ENCODE data around the gene GLRA3. TPM values are rescaled to one million over a fixed set of nuclear protein-coding genes. Genes with fewer than 3 reads are reported as not detected.

Gene GLRA3
- total and polyA plus RNA-seq, 2 donors (not counting 1 experiment from before 2014, with no cell fraction given), result not detected

DNA sequence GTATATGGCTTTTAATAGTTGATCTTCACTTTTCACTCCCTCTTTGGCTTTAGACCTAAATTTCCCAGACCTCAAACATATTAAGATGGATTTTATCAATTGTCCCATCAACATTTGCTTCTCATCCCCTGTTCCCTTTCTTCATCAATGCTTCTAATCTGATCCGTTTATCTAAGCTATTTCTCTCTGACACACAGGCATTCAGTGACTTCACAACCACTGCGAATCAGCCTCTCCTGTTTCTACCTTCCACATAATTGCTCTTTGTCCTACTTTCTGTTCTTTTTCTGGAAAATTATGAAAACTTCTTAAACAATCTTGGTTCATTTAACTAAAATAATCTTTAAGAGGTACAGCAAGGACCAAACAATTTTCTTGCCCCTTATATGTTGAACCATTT, 115.2 kb downstream of the GLRA3 start:
- Histone ChIP-seq H3K4me2 (ENCODE audit: extremely low read depth, insufficient read depth, low read length) (no peak overlapping the region), H3K9me3 (ENCODE audit: control insufficient read depth, insufficient read depth, low read depth, low read length) (no peaks in the 10 kb centered on the region), H3K79me2 (ENCODE audit: control insufficient read depth, insufficient read depth, low read length) (no peaks in the 10 kb centered on the region), H3K9ac (ENCODE audit: insufficient read depth, low read length) (no peak overlapping the region), H2AFZ (ENCODE audit: low read length) (no peak overlapping the region), H3K4me3 (replicated peaks in 1 of 4; ENCODE audit: control extremely low read depth in 1 of 4, insufficient read depth in 1 of 4, low read depth in 3 of 4, low read length in 4 of 4) (no peak overlapping the region), H3K27ac (ENCODE audit: insufficient read depth, low read length) (no peak overlapping the region), H3K4me1 (ENCODE audit: control insufficient read depth, extremely low read depth, insufficient read depth, low read length) (no peaks in the 10 kb centered on the region), H3K36me3 (ENCODE audit: control insufficient read depth, insufficient read depth, low read length) (no peaks in the 10 kb centered on the region), H4K20me1 (ENCODE audit: control insufficient read depth, extremely low read depth, insufficient read depth, low read length) (no peaks in the 10 kb centered on the region), H3K27me3 (ENCODE audit: control insufficient read depth, insufficient read depth, low read length) (no peaks in the 10 kb centered on the region)
- TF ChIP-seq, protein P1, sequence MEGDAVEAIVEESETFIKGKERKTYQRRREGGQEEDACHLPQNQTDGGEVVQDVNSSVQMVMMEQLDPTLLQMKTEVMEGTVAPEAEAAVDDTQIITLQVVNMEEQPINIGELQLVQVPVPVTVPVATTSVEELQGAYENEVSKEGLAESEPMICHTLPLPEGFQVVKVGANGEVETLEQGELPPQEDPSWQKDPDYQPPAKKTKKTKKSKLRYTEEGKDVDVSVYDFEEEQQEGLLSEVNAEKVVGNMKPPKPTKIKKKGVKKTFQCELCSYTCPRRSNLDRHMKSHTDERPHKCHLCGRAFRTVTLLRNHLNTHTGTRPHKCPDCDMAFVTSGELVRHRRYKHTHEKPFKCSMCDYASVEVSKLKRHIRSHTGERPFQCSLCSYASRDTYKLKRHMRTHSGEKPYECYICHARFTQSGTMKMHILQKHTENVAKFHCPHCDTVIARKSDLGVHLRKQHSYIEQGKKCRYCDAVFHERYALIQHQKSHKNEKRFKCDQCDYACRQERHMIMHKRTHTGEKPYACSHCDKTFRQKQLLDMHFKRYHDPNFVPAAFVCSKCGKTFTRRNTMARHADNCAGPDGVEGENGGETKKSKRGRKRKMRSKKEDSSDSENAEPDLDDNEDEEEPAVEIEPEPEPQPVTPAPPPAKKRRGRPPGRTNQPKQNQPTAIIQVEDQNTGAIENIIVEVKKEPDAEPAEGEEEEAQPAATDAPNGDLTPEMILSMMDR (conservative IDR thresholded peaks at IDR 0.05 in 1 of 2, IDR thresholded peaks at IDR 0.05 in 1 of 2; ENCODE audit: low read depth in 1 of 2, low read length in 2 of 2), result no peak
- no peak for TF ChIP-seq EZH2 (IDR thresholded peaks at IDR 0.05; ENCODE audit: low read length, missing control alignments)
- DNase-seq (ENCODE audit: low read depth in 2 of 2), result peak in 1 of 2 donors; percentile 17

DNA sequence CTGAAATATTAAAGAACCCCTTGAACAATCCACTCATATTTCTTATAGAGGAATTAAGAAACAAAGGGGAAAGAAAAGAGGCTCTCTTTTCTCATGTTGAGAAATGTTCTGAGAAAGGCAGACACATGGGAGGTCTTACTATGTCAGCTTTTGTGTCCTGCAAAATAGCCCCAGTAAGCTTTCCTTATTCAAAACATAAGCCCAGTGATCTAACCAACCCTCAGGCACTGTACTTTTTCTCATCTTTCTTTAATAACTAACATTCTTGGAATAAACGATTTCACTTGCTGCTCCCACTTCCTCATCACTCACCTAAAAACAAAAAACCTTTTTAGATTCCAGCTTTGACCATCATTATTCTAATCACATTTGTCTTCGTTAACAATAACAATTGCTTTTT, 115.9 kb downstream of the GLRA3 start:
- Histone ChIP-seq H4K20me1 (ENCODE audit: control insufficient read depth, extremely low read depth, insufficient read depth, low read length) (no peaks in the 10 kb centered on the region), H3K9ac (ENCODE audit: insufficient read depth, low read length) (no peak overlapping the region), H3K4me2 (ENCODE audit: extremely low read depth, insufficient read depth, low read length) (no peak overlapping the region), H3K79me2 (ENCODE audit: control insufficient read depth, insufficient read depth, low read length) (no peaks in the 10 kb centered on the region), H3K27me3 (ENCODE audit: control insufficient read depth, insufficient read depth, low read length) (no peaks in the 10 kb centered on the region), H3K4me1 (ENCODE audit: control insufficient read depth, extremely low read depth, insufficient read depth, low read length) (no peaks in the 10 kb centered on the region), H2AFZ (ENCODE audit: low read length) (no peak overlapping the region), H3K27ac (ENCODE audit: insufficient read depth, low read length) (no peak overlapping the region), H3K9me3 (ENCODE audit: control insufficient read depth, insufficient read depth, low read depth, low read length) (no peaks in the 10 kb centered on the region), H3K4me3 (replicated peaks in 1 of 4; ENCODE audit: control extremely low read depth in 1 of 4, insufficient read depth in 1 of 4, low read depth in 3 of 4, low read length in 4 of 4) (no peak overlapping the region), H3K36me3 (ENCODE audit: control insufficient read depth, insufficient read depth, low read length) (no peaks in the 10 kb centered on the region)
- DNase-seq (ENCODE audit: low read depth in 2 of 2), result no peak
- no peak for TF ChIP-seq EZH2 (IDR thresholded peaks at IDR 0.05; ENCODE audit: low read length, missing control alignments)
- TF ChIP-seq, protein P1 (conservative IDR thresholded peaks at IDR 0.05 in 1 of 2, IDR thresholded peaks at IDR 0.05 in 1 of 2; ENCODE audit: low read depth in 1 of 2, low read length in 2 of 2), result no peak

DNA sequence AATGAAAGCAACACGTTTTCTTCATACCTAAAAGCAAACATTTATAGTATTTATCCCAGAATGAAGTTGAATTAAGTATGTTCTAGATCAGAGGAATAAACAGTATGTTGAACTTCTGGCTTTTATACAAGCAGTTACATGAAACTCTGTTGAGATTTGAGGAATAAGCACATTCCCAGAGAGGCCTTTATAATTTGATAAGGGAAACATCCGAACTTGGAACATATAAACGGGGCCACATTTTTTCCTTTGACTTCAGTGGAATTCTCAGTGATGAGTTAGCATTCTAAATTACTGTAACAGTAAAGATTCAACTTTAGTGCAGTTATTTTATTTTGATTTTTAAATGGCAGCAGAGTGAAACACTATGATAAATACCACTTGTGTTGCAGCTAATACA, 119.5 kb downstream of the GLRA3 start:
- H3K9me3 ChIP-seq (ENCODE audit: control insufficient read depth, insufficient read depth, low read depth, low read length), result no peaks in the 10 kb centered on the region

More for the DNA sequence above, 119.5 kb downstream of the GLRA3 start:
- H3K36me3 ChIP-seq (ENCODE audit: control insufficient read depth, insufficient read depth, low read length), result no peaks in the 10 kb centered on the region
- H3K27ac ChIP-seq (ENCODE audit: insufficient read depth, low read length), result no peak overlapping the region
- no peak for DNase-seq (ENCODE audit: low read depth in 2 of 2)
- TF ChIP-seq, protein P1 (conservative IDR thresholded peaks at IDR 0.05 in 1 of 2, IDR thresholded peaks at IDR 0.05 in 1 of 2; ENCODE audit: low read depth in 1 of 2, low read length in 2 of 2), result no peak
- TF ChIP-seq EZH2 (IDR thresholded peaks at IDR 0.05; ENCODE audit: low read length, missing control alignments), result no peak
- H3K27me3 ChIP-seq (ENCODE audit: control insufficient read depth, insufficient read depth, low read length), result no peaks in the 10 kb centered on the region
- H3K9ac ChIP-seq (ENCODE audit: insufficient read depth, low read length), result no peak overlapping the region
- no peaks in the 10 kb centered on the region for H4K20me1 ChIP-seq (ENCODE audit: control insufficient read depth, extremely low read depth, insufficient read depth, low read length)
- no peak overlapping the region for H3K4me3 ChIP-seq (replicated peaks in 1 of 4; ENCODE audit: control extremely low read depth in 1 of 4, insufficient read depth in 1 of 4, low read depth in 3 of 4, low read length in 4 of 4)
- H3K4me1 ChIP-seq (ENCODE audit: control insufficient read depth, extremely low read depth, insufficient read depth, low read length), result no peaks in the 10 kb centered on the region
- H2AFZ ChIP-seq (ENCODE audit: low read length), result no peak overlapping the region
- no peak overlapping the region for H3K4me2 ChIP-seq (ENCODE audit: extremely low read depth, insufficient read depth, low read length)
- no peaks in the 10 kb centered on the region for H3K79me2 ChIP-seq (ENCODE audit: control insufficient read depth, insufficient read depth, low read length)
